Esophagus (tissue), 2 donors: ENCODE data around the gene PHF3. TPM values are rescaled to one million over a fixed set of nuclear protein-coding genes. Genes with fewer than 3 reads are reported as not detected.

Experiments used
- H3K27ac ChIP-seq, 2 donors: one replicate each; pipeline ENCODE4 v1.5.1; 2013; ENCODE audit warnings: low read depth in 2 of 2, mild to moderate bottlenecking in 2 of 2, inconsistent platforms in 1 of 2, low read length in 1 of 2, moderate library complexity in 1 of 2
- H3K27me3 ChIP-seq, 2 donors: one replicate each; pipeline ENCODE4 v1.6.1; 2013; ENCODE audit warnings: low read length in 2 of 2, control low read depth in 1 of 2, mild to moderate bottlenecking in 1 of 2; ENCODE audit not compliant: insufficient read depth in 2 of 2, control insufficient read depth in 1 of 2
- H3K36me3 ChIP-seq, 2 donors: one replicate each; pipeline ENCODE4 v1.6.1; 2013; ENCODE audit warnings: low read length in 1 of 2; ENCODE audit not compliant: control insufficient read depth in 2 of 2, insufficient read depth in 2 of 2
- H3K4me1 ChIP-seq, 2 donors: one replicate each; pipeline ENCODE4 v1.6.1; 2013; ENCODE audit warnings: low read length in 1 of 2; ENCODE audit not compliant: control insufficient read depth in 2 of 2, insufficient read depth in 2 of 2
- H3K4me3 ChIP-seq, 2 donors: one replicate each; pipeline ENCODE4 v1.5.1; 2013; ENCODE audit warnings: low read length in 2 of 2, mild to moderate bottlenecking in 2 of 2, low read depth in 1 of 2, moderate library complexity in 1 of 2
- H3K9me3 ChIP-seq, 2 donors: one replicate each; pipeline ENCODE4 v1.6.1; 2013; ENCODE audit warnings: mild to moderate bottlenecking in 2 of 2, low read depth in 1 of 2, low read length in 1 of 2, moderate library complexity in 1 of 2; ENCODE audit not compliant: control insufficient read depth in 2 of 2, insufficient read depth in 1 of 2
- WGBS, 2 donors: extraction: QIAGEN DNeasy Blood & Tissue Kit; methylation state at CpG; one replicate each; pipeline ENCODE4 v1.1.7; 2013; 5-methylcytosine and 5-hydroxymethylcytosine counted together
- polyA plus RNA-seq, 2 donors: library from polyadenylated mRNA; stranded (reverse); fragments of 200-250 nt; gene quantifications; one replicate each; pipeline ENCODE4 v1.2.3, GENCODE V29; 2013
- donor health status: healthy with polysubstance abuse.
- donor health status: Bipolar disorder and iron deficiency.

The PHF3 gene
- polyA plus RNA-seq, 2 donors: 4.3 to 5.7 TPM

DNA sequence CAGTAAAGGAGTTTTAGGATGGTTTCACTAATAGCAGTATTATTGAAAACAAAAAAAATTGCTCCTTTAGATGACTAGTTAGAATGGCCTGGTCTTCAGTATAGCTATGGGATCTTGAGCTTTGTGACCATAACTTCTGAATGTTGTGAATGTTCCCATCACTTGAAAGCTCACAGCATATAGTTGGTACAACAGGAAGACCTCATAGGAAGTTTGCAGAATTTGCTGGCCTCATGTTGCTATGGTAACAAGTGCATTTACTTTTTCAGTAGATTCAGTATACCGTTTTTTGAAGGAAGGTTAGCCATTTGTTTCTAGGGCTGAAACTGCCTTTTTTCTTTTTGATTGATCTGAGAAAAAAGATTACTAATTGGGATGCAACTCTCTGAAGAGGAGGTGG lies 8.3 kb downstream of the PHF3 start:
- 13 to 16% methylated on average over 1 of the region's 1 CpG for WGBS, 2 donors
- H3K36me3 ChIP-seq: no peaks in the 10 kb centered on the region
- no peak overlapping the region for H3K27ac ChIP-seq
- H3K4me1 ChIP-seq: peaks cover 2 to 4% of the 10 kb centered on the region in 2 donors
- H3K9me3 ChIP-seq: no peaks in the 10 kb centered on the region
- H3K27me3 ChIP-seq: no peaks in the 10 kb centered on the region
- H3K4me3 ChIP-seq: no peak overlapping the region

- Histone ChIP-seq H3K4me3 (no peak overlapping the region), H3K9me3 (no peaks in the 10 kb centered on the region), H3K4me1 (peaks cover 2 to 4% of the 10 kb centered on the region in 2 donors), H3K27ac (peak overlapping the region; percentile 11 to 21), H3K36me3 (no peaks in the 10 kb centered on the region), H3K27me3 (no peaks in the 10 kb centered on the region)
- WGBS, 2 donors: 61 to 64% methylated on average over 11 of the region's 11 CpGs
Measured at GRCh38 chr6:63644668-63645326, 9.2 kb downstream of the PHF3 start.

- Histone ChIP-seq H3K27me3 (no peaks in the 10 kb centered on the region), H3K4me1 (peaks cover 0 to 4% of the 10 kb centered on the region in 2 donors), H3K4me3 (no peak overlapping the region), H3K9me3 (no peaks in the 10 kb centered on the region), H3K36me3 (no peaks in the 10 kb centered on the region), H3K27ac (no peak overlapping the region)
- 64 to 68% methylated on average over 2 of the region's 2 CpGs for WGBS, 2 donors
Measured at GRCh38 chr6:63649269-63649668, 13.7 kb downstream of the PHF3 start.

GRCh38 chr6:63649847-63650265 lies 14.3 kb downstream of the PHF3 start:
- H3K27ac ChIP-seq: no peak overlapping the region
- H3K36me3 ChIP-seq: no peaks in the 10 kb centered on the region
- H3K4me1 ChIP-seq: peaks cover 0 to 2% of the 10 kb centered on the region in 2 donors
- H3K9me3 ChIP-seq: no peaks in the 10 kb centered on the region
- H3K27me3 ChIP-seq: no peaks in the 10 kb centered on the region
- no peak overlapping the region for H3K4me3 ChIP-seq

GRCh38 chr6:63652980-63653379 lies 17.4 kb downstream of the PHF3 start:
- no peak overlapping the region for H3K27ac ChIP-seq
- WGBS, 2 donors: 75 to 86% methylated on average over 2 of the region's 2 CpGs
- H3K4me1 ChIP-seq: no peaks in the 10 kb centered on the region
- no peak overlapping the region for H3K4me3 ChIP-seq
- no peaks in the 10 kb centered on the region for H3K36me3 ChIP-seq
- H3K9me3 ChIP-seq: no peaks in the 10 kb centered on the region
- no peaks in the 10 kb centered on the region for H3K27me3 ChIP-seq

DNA sequence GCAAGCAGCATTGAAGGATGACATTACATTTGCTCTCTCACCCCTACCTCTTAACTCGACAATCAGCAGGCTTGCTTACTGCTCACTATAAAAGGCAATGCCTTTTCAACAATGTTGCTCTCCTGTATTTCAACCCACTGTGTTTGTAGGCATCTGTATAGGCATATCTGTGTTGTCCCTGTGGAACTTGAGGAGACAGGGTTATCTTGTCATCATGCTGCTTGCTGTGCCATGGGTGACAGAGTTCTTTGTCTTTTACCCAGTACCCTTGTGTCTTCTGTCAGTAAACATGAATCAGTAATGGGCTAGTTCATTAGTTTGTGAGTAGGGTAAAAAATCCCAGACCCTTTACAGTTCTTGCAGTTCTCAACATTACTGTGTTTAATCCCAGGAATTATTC lies 25.2 kb downstream of the PHF3 start:
- H3K36me3 ChIP-seq: no peaks in the 10 kb centered on the region
- no peaks in the 10 kb centered on the region for H3K4me1 ChIP-seq
- no peaks in the 10 kb centered on the region for H3K27me3 ChIP-seq

GRCh38 chr6:63661769-63662168 lies 26.2 kb downstream of the PHF3 start:
- H3K4me1 ChIP-seq: no peaks in the 10 kb centered on the region
- 96 to 98% methylated on average over 5 of the region's 5 CpGs for WGBS, 2 donors

More for the DNA sequence above, 25.2 kb downstream of the PHF3 start:
- WGBS, 2 donors: 65 to 67% methylated on average over 1 of the region's 1 CpG
- Histone ChIP-seq H3K27ac (no peak overlapping the region), H3K4me3 (no peak overlapping the region), H3K9me3 (no peaks in the 10 kb centered on the region)

DNA sequence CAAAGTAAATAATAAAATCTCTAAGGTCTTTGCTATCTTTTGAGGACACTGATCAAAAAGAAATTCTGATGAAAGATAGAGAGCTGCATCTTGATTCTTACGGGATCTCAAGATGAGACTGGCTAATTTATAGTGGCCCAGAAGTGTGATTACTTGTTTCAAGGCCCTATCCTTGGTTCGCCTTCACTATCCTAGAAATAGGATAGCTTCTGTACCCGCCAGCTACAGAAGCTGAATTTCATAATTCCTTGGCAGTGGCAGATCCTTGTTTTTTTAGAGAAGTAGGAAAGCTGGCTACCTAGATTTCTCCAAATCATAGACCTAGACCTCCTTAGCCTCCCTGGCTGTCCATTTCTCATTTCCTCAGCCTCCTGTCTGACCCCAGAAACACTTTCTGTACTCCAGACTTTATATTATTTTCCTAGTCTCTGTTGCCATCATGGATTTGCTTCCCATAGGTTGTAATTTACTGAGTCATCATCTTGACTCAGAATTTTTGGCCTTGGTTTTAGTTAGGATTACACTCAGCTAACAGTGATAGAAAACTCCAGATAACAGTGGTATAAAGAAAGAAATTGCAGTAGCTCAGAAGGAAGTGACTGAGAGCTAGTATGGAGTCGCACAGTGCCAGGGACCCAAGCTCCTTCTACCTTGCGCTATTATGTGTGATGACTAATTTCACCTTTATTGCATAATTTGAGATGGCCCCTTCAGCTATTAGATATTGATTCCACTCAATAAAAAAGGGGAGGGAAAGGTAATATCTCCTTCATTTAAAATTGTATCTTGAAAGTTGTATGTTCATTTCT lies 27.7 kb downstream of the PHF3 start:
- Histone ChIP-seq H3K27me3 (no peaks in the 10 kb centered on the region), H3K4me1 (no peaks in the 10 kb centered on the region), H3K36me3 (no peaks in the 10 kb centered on the region), H3K4me3 (no peak overlapping the region), H3K9me3 (no peaks in the 10 kb centered on the region), H3K27ac (no peak overlapping the region)
- WGBS, 2 donors: 84 to 85% methylated on average over 5 of the region's 5 CpGs

More at GRCh38 chr6:63661769-63662168, 26.2 kb downstream of the PHF3 start:
- H3K9me3 ChIP-seq: no peaks in the 10 kb centered on the region
- H3K27ac ChIP-seq: no peak overlapping the region
- no peak overlapping the region for H3K4me3 ChIP-seq
- no peaks in the 10 kb centered on the region for H3K36me3 ChIP-seq
- no peaks in the 10 kb centered on the region for H3K27me3 ChIP-seq

DNA sequence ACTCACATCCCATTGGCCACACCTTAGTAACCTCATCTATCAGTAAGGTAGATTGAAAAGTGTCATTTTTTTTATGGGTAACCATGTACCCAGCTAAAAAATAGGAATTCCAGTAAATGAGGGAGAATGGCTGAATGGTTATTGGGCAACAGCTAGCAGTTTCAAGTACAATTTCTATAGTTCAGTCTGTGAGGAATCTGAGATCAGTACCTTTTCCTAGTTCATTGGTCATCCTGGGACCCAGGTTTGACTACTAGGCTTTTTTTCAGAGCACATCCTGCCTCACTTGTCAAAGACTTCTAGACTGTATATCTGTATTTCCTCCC lies 28.3 kb downstream of the PHF3 start:
- Histone ChIP-seq H3K9me3 (no peaks in the 10 kb centered on the region), H3K4me1 (no peaks in the 10 kb centered on the region), H3K27me3 (no peaks in the 10 kb centered on the region), H3K4me3 (no peak overlapping the region), H3K36me3 (no peaks in the 10 kb centered on the region), H3K27ac (no peak overlapping the region)
